ENCODE results near the gene CDH13.

Gene CDH13

GRCh38 chr16:83743720-83744119, 1117.0 kb downstream of the CDH13 start:
- no peak for DNase-seq

- DNase-seq = no peak
These were observed 1117.7 kb downstream of the CDH13 start for GRCh38 chr16:83744441-83744981.

DNA sequence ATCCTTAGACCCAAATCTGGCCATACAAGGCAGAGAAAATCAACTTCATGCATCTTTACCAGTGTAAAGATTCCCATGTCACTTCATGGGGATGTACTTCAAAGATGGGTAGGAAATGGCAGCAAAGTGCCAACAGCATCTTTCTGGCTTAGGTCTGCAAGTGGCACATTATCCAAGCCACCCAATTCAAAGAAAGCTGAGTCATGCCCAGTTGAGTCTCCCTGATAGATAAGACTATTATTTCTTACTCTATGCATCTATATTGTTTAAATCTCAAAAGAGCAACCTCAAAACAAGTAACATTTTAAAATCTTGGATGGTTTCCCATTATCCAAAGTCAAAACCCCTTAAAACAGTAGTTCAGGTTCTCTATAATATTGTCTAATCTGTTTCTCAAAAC, 1119.8 kb downstream of the CDH13 start:
- no peak for DNase-seq

DNA sequence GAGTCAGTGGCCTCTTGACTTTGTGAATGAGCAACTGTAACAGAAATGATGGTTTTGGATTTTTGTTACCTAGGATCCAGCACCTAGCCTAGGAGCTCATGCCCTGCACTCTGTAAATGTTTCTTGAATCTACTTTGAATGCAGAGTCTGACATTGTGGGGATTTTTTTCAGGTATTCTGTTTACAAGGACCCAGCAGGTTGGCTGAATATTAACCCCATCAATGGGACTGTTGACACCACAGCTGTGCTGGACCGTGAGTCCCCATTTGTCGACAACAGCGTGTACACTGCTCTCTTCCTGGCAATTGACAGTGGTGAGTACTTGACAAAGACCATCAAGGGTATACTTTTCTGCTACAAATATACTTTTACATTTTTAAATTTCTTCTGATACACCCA, 1121.2 kb downstream of the CDH13 start:
- no peak for DNase-seq

- DNase-seq = no peak
These were observed 1128.6 kb downstream of the CDH13 start for GRCh38 chr16:83755391-83755790.

- DNase-seq = no peak
These were observed 1135.6 kb downstream of the CDH13 start for GRCh38 chr16:83762141-83762991.

DNA sequence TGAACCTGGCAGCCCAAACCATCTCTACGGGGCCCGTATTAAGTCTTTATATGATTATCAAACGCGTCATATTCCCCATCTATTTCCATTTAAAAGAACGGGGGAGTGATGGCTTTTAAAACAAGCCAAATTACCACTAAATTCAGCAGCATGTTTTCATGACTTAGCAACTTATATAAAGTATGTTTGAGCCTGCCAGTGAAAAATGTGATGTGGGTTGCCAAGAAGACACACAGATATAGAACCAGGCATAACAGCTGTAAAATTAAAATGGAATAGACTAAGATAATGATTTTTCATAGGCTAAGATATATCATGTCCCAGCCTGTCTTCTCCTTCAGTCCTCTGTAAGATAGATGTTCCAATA, 1136.2 kb downstream of the CDH13 start:
- no peak for DNase-seq

- no peak for DNase-seq
These were observed 1142.2 kb downstream of the CDH13 start for GRCh38 chr16:83768986-83769385.

GRCh38 chr16:83769397-83770008, 1142.7 kb downstream of the CDH13 start:
- DNase-seq = no peak

DNA sequence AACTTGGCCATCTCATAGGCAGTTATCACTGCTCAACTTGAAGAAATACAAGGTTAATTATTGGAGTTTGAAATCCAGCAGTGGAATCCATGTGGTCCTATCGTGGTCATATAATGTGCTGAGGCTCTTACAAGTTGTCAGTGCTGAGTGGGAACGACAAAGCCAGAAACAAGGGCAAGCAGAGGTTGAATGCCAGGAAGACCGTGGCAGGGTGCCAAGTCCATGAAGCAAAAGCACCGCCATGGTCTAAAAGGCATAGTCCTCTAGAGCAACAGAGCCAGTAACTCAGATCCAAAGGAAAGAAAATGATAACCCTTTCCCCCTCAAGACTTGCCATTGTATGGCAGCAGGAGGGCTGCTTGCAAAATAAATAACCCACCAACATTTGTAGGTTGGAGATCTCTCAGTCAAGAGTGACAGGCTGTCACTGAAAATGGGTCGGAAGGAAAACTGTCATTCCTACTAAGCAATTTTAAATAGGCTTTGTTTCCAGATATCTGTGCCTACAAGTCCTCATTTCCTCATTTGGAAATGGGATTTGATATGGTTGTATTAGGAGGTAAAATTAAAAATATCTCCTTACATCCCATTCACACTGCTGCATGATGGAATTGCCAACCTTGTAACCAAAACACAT, 1144.7 kb downstream of the CDH13 start:
- DNase-seq = no peak

DNA sequence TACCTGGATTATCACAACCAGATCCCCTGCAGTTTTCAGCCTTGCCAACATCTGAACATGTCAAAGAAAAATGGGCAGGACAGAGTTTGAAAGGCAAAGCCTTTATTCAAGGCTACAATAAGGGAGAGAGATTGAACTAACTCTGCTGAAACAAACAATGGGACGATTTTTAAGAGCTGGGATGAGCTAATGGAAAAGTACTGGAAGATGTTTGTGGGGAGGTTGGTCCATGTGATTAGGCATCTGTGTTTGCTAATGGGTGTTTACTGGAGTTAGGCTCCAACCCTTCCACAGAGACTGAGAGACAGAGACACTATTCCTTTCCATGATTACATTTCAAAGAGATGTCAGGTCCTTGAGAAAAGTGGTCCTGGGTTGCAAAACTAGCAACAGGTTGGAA, 1146.0 kb downstream of the CDH13 start:
- no peak for DNase-seq

DNA sequence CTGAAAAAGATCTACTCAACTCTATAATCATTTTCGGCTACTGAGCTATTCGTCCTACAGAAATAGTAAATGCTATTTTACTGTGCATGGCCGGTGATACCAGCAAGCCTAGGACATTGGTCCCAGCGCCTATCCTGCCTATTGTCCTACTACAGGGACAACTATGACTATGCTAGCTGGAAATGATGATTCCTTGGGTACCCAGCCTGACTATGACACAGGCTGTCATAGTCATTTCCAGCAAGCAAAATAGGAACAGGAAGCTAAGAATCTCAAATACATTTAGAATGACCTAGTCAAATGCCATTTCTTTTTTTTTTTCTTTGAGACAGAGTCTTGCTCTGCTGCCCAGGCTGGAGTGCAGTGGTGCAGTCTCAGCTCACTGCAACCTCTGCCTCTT, 1147.3 kb downstream of the CDH13 start:
- DNase-seq = no peak

DNA sequence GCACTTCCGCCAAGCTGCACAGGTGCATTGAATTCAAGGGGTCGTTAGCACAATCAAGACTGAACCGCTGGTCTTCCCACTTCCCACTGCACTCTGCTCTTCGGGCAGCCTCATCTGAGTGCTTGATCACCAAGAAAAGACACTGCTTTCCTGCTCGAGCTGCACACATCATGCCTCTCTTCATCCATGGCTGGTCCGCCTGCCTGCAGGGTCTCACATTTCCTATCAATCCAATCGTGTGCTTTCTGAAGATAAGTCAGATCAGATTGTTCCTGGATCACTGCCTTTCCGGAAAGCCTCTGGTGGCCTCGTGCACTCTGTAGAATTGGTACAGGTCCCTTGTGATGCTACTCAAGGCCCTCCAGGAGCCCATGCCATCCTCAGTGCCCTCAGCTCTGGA, 1150.2 kb downstream of the CDH13 start:
- no peak for DNase-seq

DNA sequence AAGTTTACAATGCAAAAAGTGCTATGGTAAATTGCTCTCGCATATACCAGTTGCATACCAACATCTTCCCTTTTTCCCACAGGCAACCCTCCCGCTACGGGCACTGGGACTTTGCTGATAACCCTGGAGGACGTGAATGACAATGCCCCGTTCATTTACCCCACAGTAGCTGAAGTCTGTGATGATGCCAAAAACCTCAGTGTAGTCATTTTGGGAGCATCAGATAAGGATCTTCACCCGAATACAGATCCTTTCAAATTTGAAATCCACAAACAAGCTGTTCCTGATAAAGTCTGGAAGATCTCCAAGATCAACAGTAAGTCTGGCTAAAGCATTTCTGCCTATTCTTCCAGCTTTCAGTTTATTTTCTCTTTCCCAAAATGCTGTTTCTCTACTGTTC, 1153.1 kb downstream of the CDH13 start:
- DNase-seq = no peak

DNA sequence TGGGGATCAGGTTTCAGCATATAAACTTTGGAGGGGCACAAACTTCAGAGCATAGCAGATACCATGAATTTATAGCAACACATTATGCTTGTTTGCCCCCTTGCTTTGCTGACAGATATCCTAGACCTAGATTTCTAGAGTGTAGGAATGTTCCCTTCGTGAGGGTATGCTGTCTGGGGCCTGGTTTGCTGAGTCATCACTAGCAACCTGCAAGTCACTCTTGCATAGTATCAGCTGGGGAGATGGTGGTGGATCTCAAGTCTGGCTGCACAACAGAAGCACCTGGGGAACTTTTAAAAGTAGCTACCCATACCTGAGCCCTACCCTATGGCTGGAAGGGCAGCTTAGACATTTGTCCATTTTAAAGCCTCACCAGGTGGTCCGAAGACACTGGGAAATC, 1158.7 kb downstream of the CDH13 start:
- no peak for DNase-seq

DNA sequence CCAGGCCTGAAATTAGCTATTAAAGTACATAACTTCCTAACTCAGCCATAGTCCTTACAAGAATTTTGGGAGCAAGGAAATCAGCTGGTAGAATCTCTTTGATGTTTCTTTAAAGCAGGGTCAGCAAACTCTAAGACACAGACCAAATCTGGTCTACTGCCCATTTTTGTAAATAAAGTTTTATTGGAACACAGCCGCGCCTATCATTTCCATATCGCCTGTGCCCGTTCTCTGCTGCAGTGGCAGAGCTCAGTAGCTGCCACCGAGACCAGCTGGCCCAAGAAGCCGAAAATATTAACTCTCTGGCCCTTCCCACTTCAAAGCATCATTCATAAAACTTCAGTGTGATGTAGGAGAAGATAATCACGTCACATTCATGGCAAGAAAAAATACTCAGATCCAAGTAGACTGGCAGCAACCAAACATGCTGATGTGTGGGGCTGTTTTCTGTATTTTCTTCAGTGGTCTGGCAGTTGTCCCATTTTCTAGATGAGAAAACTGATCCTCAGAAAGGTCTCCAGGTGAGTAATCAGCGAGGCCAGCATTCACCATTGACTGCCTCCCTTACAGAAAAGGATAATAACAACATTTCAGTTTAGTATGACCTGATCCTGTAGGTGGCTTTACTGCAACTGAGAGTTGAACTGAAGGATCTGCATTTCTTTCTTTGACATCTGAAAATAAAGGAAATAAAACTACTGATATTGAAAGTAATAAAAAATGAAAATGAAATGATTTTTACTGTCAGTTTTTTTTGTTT, 1163.1 kb downstream of the CDH13 start:
- no peak for DNase-seq

DNA sequence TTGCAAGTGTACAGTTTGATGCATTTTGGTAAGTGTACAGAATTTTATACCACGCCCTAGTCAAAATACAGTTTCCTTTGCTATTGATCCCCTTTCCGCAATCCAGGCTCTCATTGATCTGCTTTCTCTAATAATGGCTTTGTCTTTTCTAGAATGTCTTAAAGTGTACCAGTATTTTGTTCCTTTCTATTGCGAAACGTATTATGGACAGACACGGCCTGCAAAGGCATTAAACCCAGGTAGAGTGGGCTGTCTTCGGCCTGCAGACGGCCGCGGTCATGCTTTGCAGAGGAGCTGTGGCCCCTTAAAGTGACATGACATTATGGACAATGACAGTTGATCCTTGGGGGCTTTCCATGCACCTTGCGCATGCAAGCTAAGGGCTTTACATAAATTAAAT, 1165.1 kb downstream of the CDH13 start:
- DNase-seq = no peak

- no peak for DNase-seq
These were observed 1165.6 kb downstream of the CDH13 start for GRCh38 chr16:83792391-83792790.

DNA sequence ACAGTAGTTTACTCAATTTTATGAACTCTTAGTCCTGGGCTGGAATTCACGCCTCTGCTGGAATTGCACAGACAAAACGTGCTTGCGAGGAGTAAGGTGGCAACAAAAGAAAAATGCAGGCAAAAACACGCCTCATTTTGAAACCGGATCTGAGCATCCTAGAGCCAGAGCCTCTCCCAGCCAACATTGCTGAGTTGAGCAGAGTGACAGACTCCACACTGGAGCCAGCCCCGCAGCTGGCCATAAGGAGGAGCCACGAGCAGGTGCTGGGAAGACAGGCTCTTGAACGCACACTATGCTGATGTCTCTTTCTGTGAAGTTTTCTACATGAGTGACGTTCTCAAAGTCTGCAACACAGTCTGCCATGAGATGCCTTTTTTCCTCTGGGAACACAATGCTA, 1166.4 kb downstream of the CDH13 start:
- no peak for DNase-seq

DNA sequence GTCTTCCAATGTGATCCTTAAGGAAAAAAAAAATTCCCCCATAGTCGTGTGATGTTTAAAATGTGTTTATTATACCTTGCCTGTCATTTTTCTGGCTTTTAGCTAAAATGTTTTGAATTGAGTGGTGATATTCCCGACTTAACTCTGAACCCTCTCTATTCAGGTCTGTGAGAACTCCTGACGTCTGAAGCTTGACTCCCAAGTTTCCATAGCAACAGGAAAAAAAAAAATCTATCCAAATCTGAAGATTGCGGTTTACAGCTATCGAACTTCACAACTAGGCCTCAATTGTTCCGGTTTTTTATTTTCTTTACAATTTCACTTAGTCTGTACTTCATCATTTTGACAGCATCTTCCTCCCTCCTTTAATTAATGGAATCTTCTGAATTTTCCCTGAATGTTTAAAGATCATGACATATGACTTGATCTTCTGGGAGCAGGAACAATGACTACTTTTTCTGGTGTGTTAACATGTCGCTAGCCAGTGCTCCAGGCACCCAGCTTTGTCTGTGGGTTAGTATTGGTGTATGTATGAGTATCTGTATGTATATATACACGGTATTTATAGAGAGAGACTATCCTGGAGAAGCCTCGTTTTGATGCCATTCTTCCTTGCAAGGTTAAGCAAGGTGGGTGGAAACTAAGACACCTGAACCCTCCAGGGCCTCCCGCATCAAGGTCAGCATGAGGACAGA, 1168.2 kb downstream of the CDH13 start:
- DNase-seq = no peak

- DNase-seq = no peak
These were observed 1170.2 kb downstream of the CDH13 start for GRCh38 chr16:83797013-83797412.

DNA sequence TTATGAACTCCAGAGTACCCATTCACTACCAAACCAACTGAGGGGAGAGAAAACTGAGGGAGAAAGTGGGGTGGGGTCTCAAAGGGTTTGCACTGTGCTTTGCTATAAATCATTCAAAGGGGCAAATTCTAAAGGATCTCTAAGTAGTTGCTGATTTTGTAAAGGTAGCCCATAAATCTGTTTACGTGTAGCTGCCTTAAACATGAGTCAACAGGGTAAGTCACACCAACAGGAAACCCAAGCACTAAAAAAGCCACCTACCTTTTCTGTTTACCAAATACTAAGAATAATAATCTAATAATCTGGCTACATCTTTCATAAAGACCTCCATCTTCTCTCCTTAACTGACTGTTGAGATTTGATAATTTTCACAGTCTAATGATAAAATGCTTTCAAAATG, 1172.6 kb downstream of the CDH13 start:
- no peak for DNase-seq

DNA sequence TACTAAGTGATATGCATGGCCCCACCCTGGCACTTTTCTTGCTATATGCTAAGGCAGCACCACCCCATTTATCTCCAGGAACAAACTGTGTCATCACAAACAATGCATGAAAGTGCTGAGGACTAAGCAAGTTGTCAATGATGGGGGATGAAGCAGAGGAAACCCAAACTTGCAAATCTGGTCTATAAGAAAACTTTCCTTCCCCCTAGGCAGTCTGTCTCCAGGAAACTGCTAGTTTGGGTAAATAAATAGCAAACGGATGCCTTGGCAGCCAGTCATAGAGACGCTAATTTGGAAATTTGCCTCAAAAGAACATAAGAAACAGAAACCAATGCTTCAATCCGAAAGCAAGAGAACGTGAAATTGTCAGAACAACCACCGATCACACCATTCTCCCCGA, 1175.4 kb downstream of the CDH13 start:
- DNase-seq = no peak

All from activated naive CD4-positive, alpha-beta T cell treated with anti-CD3 and anti-CD28 coated beads, Interleukin-2, amount 50 U/mL, for 16 hours (primary cell).